BE2C (cell line): ENCODE measurements around the gene NOL4L.

ENCODE experiments used
- DNase-seq: peaks from one replicate; pipeline ENCODE4 v3.0.0-alpha.2; 2020
- H3K27me3 ChIP-seq: fragments of 250-450 bp; sonication (Bioruptor Pico); 2 replicates; pipeline ENCODE4 v1.5.1; 2020; ENCODE audit warnings: mild to moderate bottlenecking
- H3K36me3 ChIP-seq: fragments of 250-450 bp; sonication (Bioruptor Pico); 2 replicates; pipeline ENCODE4 v1.5.1; 2020; ENCODE audit warnings: mild to moderate bottlenecking
- H3K4me1 ChIP-seq: fragments of 250-450 bp; sonication (Bioruptor Pico); 2 replicates; pipeline ENCODE4 v1.5.1; 2020
- H3K4me3 ChIP-seq: 2 replicates; pipeline ENCODE4 v1.5.1; 2011; ENCODE audit warnings: low read depth, low read length
- H3K9me3 ChIP-seq: fragments of 250-450 bp; sonication (Bioruptor Pico); 2 replicates; pipeline ENCODE4 v1.5.1; 2020
- TF ChIP-seq, protein P1 (sequence below): IDR thresholded peaks from 2 replicates; pipeline ENCODE4 v1.5.1; 2012; ENCODE audit warnings: mild to moderate bottlenecking, low read depth, low read length

The NOL4L gene

GRCh38 chr20:32448306-32449056 lies 136.7 kb downstream of the NOL4L start:
- peaks cover 58% of the 10 kb centered on the region for H3K4me1 ChIP-seq
- H3K9me3 ChIP-seq: no peaks in the 10 kb centered on the region
- peaks cover 60% of the 10 kb centered on the region for H3K36me3 ChIP-seq
- H3K4me3 ChIP-seq: no peak overlapping the region
- no peak for DNase-seq
- no peaks in the 10 kb centered on the region for H3K27me3 ChIP-seq
- TF ChIP-seq, protein P1, sequence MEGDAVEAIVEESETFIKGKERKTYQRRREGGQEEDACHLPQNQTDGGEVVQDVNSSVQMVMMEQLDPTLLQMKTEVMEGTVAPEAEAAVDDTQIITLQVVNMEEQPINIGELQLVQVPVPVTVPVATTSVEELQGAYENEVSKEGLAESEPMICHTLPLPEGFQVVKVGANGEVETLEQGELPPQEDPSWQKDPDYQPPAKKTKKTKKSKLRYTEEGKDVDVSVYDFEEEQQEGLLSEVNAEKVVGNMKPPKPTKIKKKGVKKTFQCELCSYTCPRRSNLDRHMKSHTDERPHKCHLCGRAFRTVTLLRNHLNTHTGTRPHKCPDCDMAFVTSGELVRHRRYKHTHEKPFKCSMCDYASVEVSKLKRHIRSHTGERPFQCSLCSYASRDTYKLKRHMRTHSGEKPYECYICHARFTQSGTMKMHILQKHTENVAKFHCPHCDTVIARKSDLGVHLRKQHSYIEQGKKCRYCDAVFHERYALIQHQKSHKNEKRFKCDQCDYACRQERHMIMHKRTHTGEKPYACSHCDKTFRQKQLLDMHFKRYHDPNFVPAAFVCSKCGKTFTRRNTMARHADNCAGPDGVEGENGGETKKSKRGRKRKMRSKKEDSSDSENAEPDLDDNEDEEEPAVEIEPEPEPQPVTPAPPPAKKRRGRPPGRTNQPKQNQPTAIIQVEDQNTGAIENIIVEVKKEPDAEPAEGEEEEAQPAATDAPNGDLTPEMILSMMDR: no peak

DNA sequence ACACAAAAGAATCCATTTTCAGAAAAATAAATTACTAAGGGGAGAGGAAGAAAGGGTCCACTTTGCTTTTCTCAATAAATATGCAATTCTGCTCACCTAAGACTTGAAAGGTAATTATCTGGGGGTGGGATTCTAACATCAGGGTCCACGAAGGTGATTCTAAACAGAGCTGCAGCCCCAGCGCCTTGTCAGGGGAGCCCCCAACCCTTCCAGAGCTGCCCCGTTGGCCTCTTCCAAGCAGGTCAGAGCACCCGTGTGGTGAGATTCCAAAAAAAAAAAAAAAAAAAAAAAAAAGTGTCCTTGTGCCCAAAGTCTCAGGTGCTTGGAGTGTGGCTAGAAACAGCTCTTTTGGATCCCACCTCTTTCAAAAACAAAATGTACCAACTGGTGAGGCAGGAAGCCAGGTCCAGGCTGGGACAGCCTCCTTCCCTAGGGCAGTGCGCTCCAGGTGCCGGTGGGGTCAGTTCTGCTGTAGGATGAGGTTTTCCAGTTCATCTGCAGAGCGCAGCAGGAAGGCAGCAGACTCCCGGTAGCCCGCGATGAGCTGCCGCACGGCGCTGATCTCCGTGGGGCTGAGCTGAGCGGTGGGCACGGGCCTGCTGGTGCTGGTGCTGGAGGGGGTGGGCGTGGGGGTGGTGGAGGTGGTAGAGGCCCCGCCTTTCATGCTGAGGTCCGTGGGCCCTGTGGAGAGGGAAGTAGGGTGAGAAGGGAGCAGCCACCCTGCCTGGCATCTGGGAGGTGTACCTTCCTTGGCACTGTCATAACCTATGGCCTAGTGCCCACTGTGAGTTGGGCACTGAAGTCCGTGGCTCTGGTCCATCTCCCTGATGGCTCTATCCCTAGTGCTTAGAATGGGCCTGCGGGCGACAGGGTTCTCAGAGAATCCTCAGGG lies 137.8 kb downstream of the NOL4L start:
- Histone ChIP-seq H3K9me3 (no peaks in the 10 kb centered on the region), H3K27me3 (no peaks in the 10 kb centered on the region), H3K4me3 (no peak overlapping the region), H3K4me1 (peaks cover 58% of the 10 kb centered on the region), H3K36me3 (peaks cover 51% of the 10 kb centered on the region)
- DNase-seq: peak; percentile 12
- TF ChIP-seq, protein P1: no peak

DNA sequence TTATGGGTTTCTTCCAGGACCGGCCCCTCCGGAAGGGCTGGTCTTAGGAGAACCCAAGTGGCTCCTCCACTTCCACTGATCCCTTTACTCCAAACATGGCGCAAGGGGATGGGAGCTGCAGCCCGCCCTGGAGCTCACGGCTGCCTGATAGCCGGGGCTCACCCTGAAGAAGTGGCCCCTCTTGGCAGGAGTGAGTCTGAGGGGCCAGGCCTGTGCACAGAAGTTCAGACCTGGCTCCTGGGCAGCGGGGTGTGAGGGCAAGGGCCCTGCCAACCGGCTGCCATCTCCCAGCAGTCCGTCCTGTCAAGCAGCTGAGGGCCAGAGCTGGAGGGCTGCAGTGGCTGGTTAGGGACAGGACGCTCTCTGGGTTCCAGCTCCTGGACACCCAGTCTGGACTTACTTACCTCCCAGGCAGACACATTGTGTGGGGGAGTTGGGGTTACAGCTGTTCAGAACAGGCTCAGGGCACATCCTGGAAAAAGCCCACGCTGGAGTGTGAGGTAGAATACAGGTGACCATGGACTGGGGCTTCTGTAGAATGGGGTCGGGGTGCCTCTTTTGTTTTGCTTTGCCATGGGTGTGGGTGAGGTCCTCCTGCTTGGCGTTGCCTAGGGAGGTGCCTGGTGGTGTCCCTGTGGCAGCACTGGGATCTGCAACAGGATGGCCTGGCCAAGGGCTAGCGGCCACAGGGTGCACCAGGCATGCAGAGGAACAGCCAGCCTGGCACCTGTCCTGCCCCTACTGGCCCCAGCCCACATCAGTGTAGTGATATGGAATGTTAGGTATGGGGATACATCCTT lies 138.6 kb downstream of the NOL4L start:
- TF ChIP-seq, protein P1: no peak
- Histone ChIP-seq H3K36me3 (peaks cover 43% of the 10 kb centered on the region), H3K4me3 (no peak overlapping the region), H3K4me1 (peaks cover 56% of the 10 kb centered on the region), H3K9me3 (no peaks in the 10 kb centered on the region), H3K27me3 (no peaks in the 10 kb centered on the region)
- DNase-seq: peak; percentile 22

- Histone ChIP-seq H3K9me3 (no peaks in the 10 kb centered on the region), H3K36me3 (peaks cover 37% of the 10 kb centered on the region), H3K4me1 (peaks cover 50% of the 10 kb centered on the region), H3K27me3 (no peaks in the 10 kb centered on the region), H3K4me3 (peak overlapping the region; percentile 31)
- DNase-seq: peak; percentile 98
- TF ChIP-seq, protein P1: no peak
These were observed 139.4 kb downstream of the NOL4L start for GRCh38 chr20:32445539-32446273.

DNA sequence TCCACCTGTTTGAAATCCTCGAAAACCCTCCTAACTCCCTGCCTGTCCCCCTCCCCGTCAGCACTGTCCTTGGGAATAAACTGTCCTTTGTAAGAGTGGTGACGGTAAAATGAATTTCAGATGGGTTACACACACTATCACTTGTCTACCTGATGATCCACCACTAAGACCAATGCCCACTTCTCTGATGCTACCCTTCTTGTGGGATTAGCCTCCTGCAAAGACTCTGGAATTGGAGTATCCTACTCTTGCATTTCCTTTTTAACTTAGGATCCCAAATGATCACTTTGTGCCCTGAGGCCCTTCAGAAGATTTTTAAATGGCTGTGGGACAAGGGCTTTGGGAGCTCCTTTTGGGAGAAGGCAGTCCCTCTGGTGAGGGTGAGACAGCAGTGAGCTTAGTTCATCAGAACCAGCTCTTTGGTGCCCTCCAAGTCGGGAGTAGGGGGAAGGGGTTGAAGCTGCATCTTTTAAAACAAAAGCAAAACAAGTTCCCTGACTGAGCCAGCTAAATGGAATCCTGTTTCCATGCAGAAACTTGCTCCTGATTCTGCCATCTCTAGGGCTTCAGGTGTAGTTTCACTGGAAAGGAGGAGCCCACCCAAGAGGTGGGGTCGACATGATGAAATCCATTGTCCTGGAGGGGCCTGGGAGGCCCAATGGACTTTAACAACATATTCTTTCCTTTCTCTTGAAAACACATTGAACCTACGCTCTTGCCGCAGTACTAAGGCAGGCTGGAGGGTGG lies 140.5 kb downstream of the NOL4L start:
- no peaks in the 10 kb centered on the region for H3K9me3 ChIP-seq
- H3K27me3 ChIP-seq: no peaks in the 10 kb centered on the region
- H3K4me1 ChIP-seq: peaks cover 40% of the 10 kb centered on the region
- TF ChIP-seq, protein P1: no peak
- H3K4me3 ChIP-seq: no peak overlapping the region
- H3K36me3 ChIP-seq: peaks cover 36% of the 10 kb centered on the region
- no peak for DNase-seq
